K562 (cell line): Measurements from ENCODE around the gene CDCA4. TPM values are rescaled to one million over a fixed set of nuclear protein-coding genes. Genes with fewer than 3 reads are reported as not detected.

Experiments
- ARID2 ChIP-seq: fragments of 450-650 bp; IDR thresholded peaks from 2 replicates; pipeline ENCODE4 v1.6.1; 2017; ENCODE audit warnings: antibody characterized with exemption, mild to moderate bottlenecking
- CBFA2T2 ChIP-seq: fragments of 450-650 bp; conservative IDR thresholded peaks from 2 replicates; pipeline ENCODE4 v1.6.1; 2017; ENCODE audit warnings: mild to moderate bottlenecking
- CCNT2 ChIP-seq: IDR thresholded peaks from 2 replicates; pipeline ENCODE4 v1.6.1; 2011; ENCODE audit warnings: borderline replicate concordance, low read depth, mild to moderate bottlenecking, moderate library complexity, mixed read lengths, low read length; ENCODE audit not compliant: insufficient read length; ENCODE audit errors: extremely low read depth
- CREB1 ChIP-seq, 2 experiments: sonication (generic) in 1 of 2; formaldehyde crosslinking in 1 of 2; IDR thresholded peaks; 2 replicates each; pipeline versions ENCODE4 v1.6.1 to v1.8.0; 2012 to 2022; ENCODE audit warnings: inconsistent platforms in 1 of 2, mild to moderate bottlenecking in 1 of 2, missing genetic modification reagents in 1 of 2, moderate library complexity in 1 of 2
- CTBP1 ChIP-seq: fragments of 450-650 bp; IDR thresholded peaks from 2 replicates; pipeline ENCODE4 v1.6.1; 2016; ENCODE audit warnings: borderline replicate concordance
- EGR1 ChIP-seq: fragments of 450-650 bp; conservative IDR thresholded peaks from 2 replicates; pipeline ENCODE4 v1.6.1; 2017; ENCODE audit warnings: mild to moderate bottlenecking
- FOXP4 ChIP-seq: sonication (generic); formaldehyde crosslinking; IDR thresholded peaks from 2 replicates; pipeline ENCODE4 v1.8.0; 2022; ENCODE audit warnings: mild to moderate bottlenecking, missing genetic modification reagents, borderline replicate concordance
- HDGF ChIP-seq: fragments of 450-650 bp; IDR thresholded peaks from 2 replicates; pipeline ENCODE4 v1.6.1; 2016
- L3MBTL2 ChIP-seq: fragments of 450-650 bp; IDR thresholded peaks from 2 replicates; pipeline ENCODE4 v1.6.1; 2016; ENCODE audit warnings: mild to moderate bottlenecking, moderate library complexity
- LCOR ChIP-seq: sonication (generic); formaldehyde crosslinking; IDR thresholded peaks from 2 replicates; pipeline ENCODE4 v1.8.0; 2022; ENCODE audit warnings: mild to moderate bottlenecking, missing genetic modification reagents
- MIER1 ChIP-seq: fragments of 450-650 bp; IDR thresholded peaks from 2 replicates; pipeline ENCODE4 v1.6.1; 2016; ENCODE audit warnings: antibody characterized with exemption, mild to moderate bottlenecking, low read depth
- MNT ChIP-seq, 2 experiments: fragments of 450-650 bp; conservative IDR thresholded peaks; 2 replicates each; pipeline ENCODE4 v1.6.1; 2017; ENCODE audit warnings: mild to moderate bottlenecking in 2 of 2, moderate library complexity in 2 of 2
- MTA3 ChIP-seq: fragments of 450-650 bp; formaldehyde crosslinking; IDR thresholded peaks from 2 replicates; pipeline ENCODE4 v1.6.1; 2017; ENCODE audit warnings: mild to moderate bottlenecking, borderline replicate concordance
- NEUROD1 ChIP-seq: fragments of 150-350 bp; IDR thresholded peaks from 2 replicates; pipeline ENCODE4 v1.6.1; 2014; ENCODE audit warnings: borderline replicate concordance, low read length, low read depth; ENCODE audit not compliant: partially characterized antibody
- PHB ChIP-seq: fragments of 250-450 bp; sonication (Bioruptor Pico); IDR thresholded peaks from 2 replicates; pipeline ENCODE4 v1.5.0; 2021
- RB1 ChIP-seq: fragments of 450-650 bp; IDR thresholded peaks from 2 replicates; pipeline ENCODE4 v1.6.1; 2017; ENCODE audit warnings: low read depth, mild to moderate bottlenecking
- RBBP5 ChIP-seq: fragments of 200-600 bp; sonication (generic); IDR thresholded peaks from 2 replicates; pipeline ENCODE4 v1.6.1; 2012; ENCODE audit warnings: borderline replicate concordance, mild to moderate bottlenecking, low read length, control low read depth, inconsistent platforms; ENCODE audit not compliant: insufficient read depth, poor library complexity, severe bottlenecking
- RBM25 ChIP-seq: fragments of 200-400 bp; formaldehyde crosslinking; IDR thresholded peaks from 2 replicates; pipeline ENCODE4 v1.6.1; 2018; ENCODE audit warnings: low read length, low read depth, moderate library complexity; ENCODE audit not compliant: severe bottlenecking
- SOX6 ChIP-seq: fragments of 450-650 bp; IDR thresholded peaks from 2 replicates; pipeline ENCODE4 v1.6.1; 2014; ENCODE audit warnings: mild to moderate bottlenecking
- TARDBP ChIP-seq: fragments of 450-650 bp; IDR thresholded peaks from 2 replicates; pipeline ENCODE4 v1.6.1; 2016
- TCF3 ChIP-seq: sonication (generic); formaldehyde crosslinking; IDR thresholded peaks from 2 replicates; pipeline ENCODE4 v1.4.0; 2020; ENCODE audit warnings: mild to moderate bottlenecking, missing genetic modification reagents
- TRIM24 ChIP-seq, 2 experiments: fragments of 450-650 bp; IDR thresholded peaks; 2 replicates each; pipeline ENCODE4 v1.6.1; 2016
- ZBTB1 ChIP-seq: sonication (generic); formaldehyde crosslinking; IDR thresholded peaks from 2 replicates; pipeline ENCODE4 v1.8.1; 2023; ENCODE audit warnings: missing genetic modification reagents, low read depth, mild to moderate bottlenecking, borderline replicate concordance
- ZNF224 ChIP-seq: sonication (generic); formaldehyde crosslinking; IDR thresholded peaks from 2 replicates; pipeline ENCODE4 v1.8.0; 2022; ENCODE audit warnings: mild to moderate bottlenecking, missing genetic modification reagents
- ZNF696 ChIP-seq: fragments of 250-450 bp; sonication (Bioruptor Pico); conservative IDR thresholded peaks from 2 replicates; pipeline ENCODE4 v1.4.0; 2020; ENCODE audit warnings: mild to moderate bottlenecking, moderate library complexity
- ZSCAN29 ChIP-seq: fragments of 450-650 bp; IDR thresholded peaks from 2 replicates; pipeline ENCODE4 v1.6.1; 2017
- polyA plus RNA-seq, 8 experiments: library from polyadenylated mRNA; depleted of rRNA in 4 of 8; stranded (reverse) in 5 of 8; unstranded in 3 of 8; fragments of >200 nt; fragmentation: Nextera tagmentation in 2 of 8; fragmentation: Illumina TruSeq in 1 of 8; extraction: Ambion mirVana in 2 of 8; extraction: Trizol in 1 of 8; gene quantifications; 2 replicates each; pipeline versions ENCODE4 v1.2.1 to v1.2.3, GENCODE V29; 2011 to 2014; ENCODE audit warnings: inconsistent platforms in 1 of 8, missing spikeins in 1 of 8
- total RNA-seq, 7 experiments: library from RNA; depleted of rRNA in 6 of 7; stranded (reverse); fragments of >200 nt in 6 of 7; fragmentation: Illumina TruSeq in 2 of 7; extraction: Trizol in 2 of 7; gene quantifications; 2 replicates each; pipeline versions ENCODE4 v1.2.1 to v1.2.3, GENCODE V29; 2011 to 2021; ENCODE audit warnings: low replicate concordance in 1 of 7

CDCA4 gene
- total and polyA plus RNA-seq, 9 of the 15 experiments (the other 6 are each of a cell fraction or from before 2014, with no cell fraction given) = 6.6 to 44.2 (median 23.0) TPM

GRCh38 chr14:105045710-105046326 is 24.9 kb upstream of the CDCA4 start (continued):
- TF ChIP-seq CREB1 (IDR thresholded peaks at IDR 0.05) (0 out of 2 replicates have a peak, but pooled peaks have one; percentile 24), CREB1 (CRISPR knock-in tag; IDR thresholded peaks at IDR 0.05) (no peak), TCF3 (peak; percentile 36), RB1 (peak; percentile 97), PHB (CRISPR knock-in tag) (no peak), HDGF (no peak), ARID2 (peak; percentile 89), RBM25 (peak; percentile 28), ZBTB1 (CRISPR knock-in tag) (0 out of 2 replicates have a peak, but pooled peaks have one; percentile 24), RBBP5 (no peak), NEUROD1 (peak; percentile 29), MNT (conservative IDR thresholded peaks at IDR 0.05) (peak in 1 of 2 experiments; percentile 43; a peak in 1 of 4 replicates), CTBP1 (peak; percentile 93), ZNF224 (no peak), TARDBP (0 out of 2 replicates have a peak, but pooled peaks have one; percentile 70), EGR1 (peak; percentile 36; the same call in 1 of the 2 replicates), CBFA2T2 (no peak), ZNF696 (no peak), TRIM24 (IDR thresholded peaks at IDR 0.05) (no peak), ZSCAN29 (no peak), MTA3 (0 out of 2 replicates have a peak, but pooled peaks have one; percentile 59), SOX6 (peak; percentile 59), LCOR (CRISPR knock-in tag) (0 out of 2 replicates have a peak, but pooled peaks have one; percentile 54), CCNT2 (peak; percentile 70), L3MBTL2 (peak; percentile 46; the same call in 1 of the 2 replicates), FOXP4 (no peak), MIER1 (no peak)
